Upper lobe of left lung (tissue), 6 donors: ENCODE data around the gene SRGAP3. TPM values are rescaled to one million over a fixed set of nuclear protein-coding genes. Genes with fewer than 3 reads are reported as not detected.
A peak's percentile ranks its signal among the peaks of the same experiment; 100 is the strongest.

ENCODE experiments used
- ATAC-seq, 2 donors: fragments of 200-7000 bp; cut with Tn5 transposase; one replicate each; pipeline ENCODE4 v1.9.1; 2022; ENCODE audit warnings: mild to moderate bottlenecking in 2 of 2, moderate library complexity in 2 of 2; ENCODE audit not compliant: low FRiP score in 2 of 2
- DNase-seq, 2 donors: peaks; one replicate each; pipeline ENCODE4 v3.0.0-alpha.2; 2019 to 2020
- H3K27ac ChIP-seq, 4 donors: fragments of 200-600 bp; sonication (generic); one replicate each; pipeline ENCODE4 v1.5.1; 2016 to 2019
- H3K27me3 ChIP-seq, 4 donors: fragments of 200-600 bp; sonication (generic); one replicate each; pipeline ENCODE4 v1.5.1; 2017 to 2019
- H3K36me3 ChIP-seq, 4 donors: fragments of 200-600 bp; sonication (generic); one replicate each; pipeline ENCODE4 v1.5.1; 2016 to 2019
- H3K4me1 ChIP-seq, 4 donors: fragments of 200-600 bp; sonication (generic); one replicate each; pipeline ENCODE4 v1.5.1; 2018 to 2019
- H3K4me3 ChIP-seq, 4 donors: fragments of 200-600 bp; sonication (generic); one replicate each; pipeline ENCODE4 v1.5.1; 2017 to 2019; ENCODE audit warnings: mild to moderate bottlenecking in 2 of 4, moderate library complexity in 1 of 4
- H3K9me3 ChIP-seq, 4 donors: fragments of 200-600 bp; sonication (generic); one replicate each; pipeline ENCODE4 v1.5.1; 2018 to 2019
- EP300 ChIP-seq, 4 donors: sonication (generic); formaldehyde crosslinking; IDR thresholded peaks; one replicate each; pipeline ENCODE4 v1.5.1; 2017; ENCODE audit warnings: antibody characterized with exemption in 4 of 4, control low read depth in 2 of 4
- POLR2A ChIP-seq, 4 donors: fragments of 450-650 bp; IDR thresholded peaks; one replicate each; pipeline ENCODE4 v1.5.1; 2016 to 2017; ENCODE audit warnings: antibody characterized with exemption in 4 of 4, mild to moderate bottlenecking in 2 of 4
- POLR2AphosphoS5 ChIP-seq, 2 donors: sonication (generic); formaldehyde crosslinking; IDR thresholded peaks; one replicate each; pipeline ENCODE4 v1.5.1; 2017; ENCODE audit warnings: antibody characterized with exemption in 2 of 2
- WGBS, 2 donors: methylation state at CpG; one replicate each; pipeline ENCODE4 v1.1.5; 2017 to 2018; 5-methylcytosine and 5-hydroxymethylcytosine counted together
- total RNA-seq, 6 donors: library from RNA; depleted of rRNA in 4 of 6; stranded (reverse); fragments of >200 nt in 4 of 6; gene quantifications; one replicate each; pipeline versions ENCODE4 v1.1.0 to v1.2.1, GENCODE V29; 2016 to 2021
- TF ChIP-seq, protein P1 (sequence below), 6 experiments: fragments of 450-650 bp in 4 of 6; fragments of 200-600 bp in 2 of 6; sonication (generic) in 2 of 6; IDR thresholded peaks; one replicate each; pipeline ENCODE4 v1.5.1; 2016 to 2019; ENCODE audit warnings: antibody characterized with exemption in 6 of 6
- donor health status: DM: no; HTN: no; CAD: no; lungs with moderate emphysema.
- donor health status: DM: no; HTN: yes; CAD: no; lungs with severe emphysema.

Gene SRGAP3
- total RNA-seq, 6 donors from 2014 or later: 4.6 to 29.6 (median 11.4) TPM

DNA sequence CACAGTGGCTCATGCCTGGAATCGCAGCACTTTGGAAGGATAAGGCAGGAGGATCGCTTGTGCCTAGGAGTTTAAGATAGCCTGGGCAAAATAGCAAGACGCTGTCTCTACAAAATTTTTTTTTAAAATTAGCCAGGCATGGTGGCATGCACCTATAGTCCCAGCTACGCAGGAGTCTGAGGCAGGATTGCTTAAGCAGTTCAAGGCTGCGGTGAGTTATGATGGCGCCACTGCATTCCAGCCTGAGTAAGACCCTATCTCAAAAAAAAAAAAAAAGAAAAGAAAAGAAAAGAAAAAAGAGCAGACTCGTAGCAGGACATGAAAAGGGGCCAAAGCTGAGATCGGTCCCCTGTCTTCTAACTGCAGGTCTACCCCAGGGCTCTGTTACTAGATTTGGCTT lies 18.9 kb downstream of the SRGAP3 start:
- DNase-seq: no peak
- no peak overlapping the region for H3K4me3 ChIP-seq
- no peak for ATAC-seq
- TF ChIP-seq, protein P1, sequence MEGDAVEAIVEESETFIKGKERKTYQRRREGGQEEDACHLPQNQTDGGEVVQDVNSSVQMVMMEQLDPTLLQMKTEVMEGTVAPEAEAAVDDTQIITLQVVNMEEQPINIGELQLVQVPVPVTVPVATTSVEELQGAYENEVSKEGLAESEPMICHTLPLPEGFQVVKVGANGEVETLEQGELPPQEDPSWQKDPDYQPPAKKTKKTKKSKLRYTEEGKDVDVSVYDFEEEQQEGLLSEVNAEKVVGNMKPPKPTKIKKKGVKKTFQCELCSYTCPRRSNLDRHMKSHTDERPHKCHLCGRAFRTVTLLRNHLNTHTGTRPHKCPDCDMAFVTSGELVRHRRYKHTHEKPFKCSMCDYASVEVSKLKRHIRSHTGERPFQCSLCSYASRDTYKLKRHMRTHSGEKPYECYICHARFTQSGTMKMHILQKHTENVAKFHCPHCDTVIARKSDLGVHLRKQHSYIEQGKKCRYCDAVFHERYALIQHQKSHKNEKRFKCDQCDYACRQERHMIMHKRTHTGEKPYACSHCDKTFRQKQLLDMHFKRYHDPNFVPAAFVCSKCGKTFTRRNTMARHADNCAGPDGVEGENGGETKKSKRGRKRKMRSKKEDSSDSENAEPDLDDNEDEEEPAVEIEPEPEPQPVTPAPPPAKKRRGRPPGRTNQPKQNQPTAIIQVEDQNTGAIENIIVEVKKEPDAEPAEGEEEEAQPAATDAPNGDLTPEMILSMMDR (IDR thresholded peaks at IDR 0.05): no peak
- TF ChIP-seq EP300 (IDR thresholded peaks at IDR 0.05) (no peak), POLR2AphosphoS5 (IDR thresholded peaks at IDR 0.05) (no peak), POLR2A (IDR thresholded peaks at IDR 0.05) (no peak)
- WGBS, 2 donors: 81 to 87% methylated on average over 8 of the region's 8 CpGs
- no peak overlapping the region for H3K27ac ChIP-seq
- no peaks in the 10 kb centered on the region for H3K27me3 ChIP-seq
- no peaks in the 10 kb centered on the region for H3K9me3 ChIP-seq
- no peaks in the 10 kb centered on the region for H3K36me3 ChIP-seq
- no peaks in the 10 kb centered on the region for H3K4me1 ChIP-seq

DNA sequence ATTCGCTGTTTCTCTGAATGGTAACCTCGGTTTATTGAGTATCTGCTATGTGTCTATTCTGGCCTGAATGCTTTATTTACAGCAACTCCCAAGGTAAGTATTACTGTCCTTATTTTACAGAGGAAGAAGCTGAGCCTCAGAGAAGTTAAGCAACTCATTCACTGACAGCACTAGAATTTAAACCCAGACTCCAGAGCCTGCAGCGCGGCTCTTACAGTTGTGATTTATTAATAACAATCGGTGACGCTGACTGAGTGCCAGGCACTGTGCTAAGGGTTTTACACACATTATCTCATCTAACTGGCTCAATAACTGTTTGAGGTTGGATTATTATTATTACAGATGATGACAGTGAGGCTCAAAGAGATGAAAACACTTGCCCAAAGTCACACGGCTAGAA lies 19.6 kb downstream of the SRGAP3 start:
- 72 to 80% methylated on average over 7 of the region's 7 CpGs for WGBS, 2 donors
- ATAC-seq: no peak
- no peaks in the 10 kb centered on the region for H3K4me1 ChIP-seq
- no peak overlapping the region for H3K27ac ChIP-seq
- H3K27me3 ChIP-seq: no peaks in the 10 kb centered on the region
- DNase-seq: no peak
- TF ChIP-seq POLR2AphosphoS5 (IDR thresholded peaks at IDR 0.05): no peak
- TF ChIP-seq, protein P1 (IDR thresholded peaks at IDR 0.05): no peak
- TF ChIP-seq POLR2A (IDR thresholded peaks at IDR 0.05): no peak
- no peak for TF ChIP-seq EP300 (IDR thresholded peaks at IDR 0.05)
- no peaks in the 10 kb centered on the region for H3K36me3 ChIP-seq
- H3K4me3 ChIP-seq: no peak overlapping the region
- H3K9me3 ChIP-seq: no peaks in the 10 kb centered on the region

DNA sequence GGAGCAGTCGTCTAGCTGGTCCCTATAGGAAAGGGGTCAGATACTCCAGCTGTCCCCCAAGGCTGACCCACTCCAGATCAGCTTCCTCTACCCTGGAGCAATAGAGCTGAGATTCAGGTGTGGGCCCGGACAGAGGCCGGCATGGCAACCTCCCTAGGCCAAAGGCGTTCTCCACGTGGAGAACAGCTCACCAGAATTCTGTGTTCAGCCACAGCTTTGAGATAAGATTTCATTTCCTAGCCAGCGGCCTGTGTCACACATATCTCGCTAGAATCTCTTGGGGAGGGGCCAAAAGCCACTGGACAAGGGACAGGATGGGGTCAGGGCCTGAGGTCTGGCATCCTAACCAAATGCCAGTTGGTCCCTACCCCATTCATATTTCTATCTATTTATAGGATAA lies 20.1 kb downstream of the SRGAP3 start:
- H3K4me3 ChIP-seq: no peak overlapping the region
- no peaks in the 10 kb centered on the region for H3K4me1 ChIP-seq
- no peak overlapping the region for H3K27ac ChIP-seq
- ATAC-seq (no peak), DNase-seq (no peak)
- TF ChIP-seq POLR2AphosphoS5 (IDR thresholded peaks at IDR 0.05) (no peak), POLR2A (IDR thresholded peaks at IDR 0.05) (no peak), EP300 (IDR thresholded peaks at IDR 0.05) (no peak)
- TF ChIP-seq, protein P1 (IDR thresholded peaks at IDR 0.05): no peak
- H3K27me3 ChIP-seq: no peaks in the 10 kb centered on the region
- H3K9me3 ChIP-seq: no peaks in the 10 kb centered on the region
- 69 to 73% methylated on average over 7 of the region's 7 CpGs for WGBS, 2 donors
- H3K36me3 ChIP-seq: no peaks in the 10 kb centered on the region

DNA sequence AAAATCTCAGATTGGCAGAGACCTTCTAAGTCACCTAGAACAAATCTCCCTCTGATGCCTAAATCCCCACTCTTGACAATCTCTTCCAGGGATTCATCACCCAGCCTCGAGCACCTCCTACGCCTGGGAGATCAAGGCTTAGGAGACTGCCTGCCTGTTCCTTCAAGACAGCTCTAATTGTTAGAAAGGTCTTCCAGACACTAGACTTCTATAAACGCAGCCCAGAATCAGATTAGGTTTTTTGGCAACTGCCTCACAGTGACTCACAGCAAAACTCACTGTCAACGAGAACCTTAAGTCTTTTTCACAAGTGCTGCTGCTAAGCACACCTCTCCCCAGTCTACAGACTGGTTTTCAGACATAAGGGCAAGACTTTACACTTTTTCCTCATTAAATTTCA lies 23.1 kb downstream of the SRGAP3 start:
- H3K4me3 ChIP-seq: no peak overlapping the region
- WGBS, 2 donors: 58 to 72% methylated on average over 4 of the region's 4 CpGs
- no peak for DNase-seq
- H3K27ac ChIP-seq: no peak overlapping the region
- peak in 1 of 2 donors; percentile 38 for ATAC-seq
- H3K4me1 ChIP-seq: no peaks in the 10 kb centered on the region
- H3K27me3 ChIP-seq: no peaks in the 10 kb centered on the region
- no peak for TF ChIP-seq EP300 (IDR thresholded peaks at IDR 0.05)
- no peak for TF ChIP-seq POLR2AphosphoS5 (IDR thresholded peaks at IDR 0.05)
- no peak for TF ChIP-seq POLR2A (IDR thresholded peaks at IDR 0.05)
- TF ChIP-seq, protein P1 (IDR thresholded peaks at IDR 0.05): no peak
- H3K36me3 ChIP-seq: no peaks in the 10 kb centered on the region
- H3K9me3 ChIP-seq: no peaks in the 10 kb centered on the region

DNA sequence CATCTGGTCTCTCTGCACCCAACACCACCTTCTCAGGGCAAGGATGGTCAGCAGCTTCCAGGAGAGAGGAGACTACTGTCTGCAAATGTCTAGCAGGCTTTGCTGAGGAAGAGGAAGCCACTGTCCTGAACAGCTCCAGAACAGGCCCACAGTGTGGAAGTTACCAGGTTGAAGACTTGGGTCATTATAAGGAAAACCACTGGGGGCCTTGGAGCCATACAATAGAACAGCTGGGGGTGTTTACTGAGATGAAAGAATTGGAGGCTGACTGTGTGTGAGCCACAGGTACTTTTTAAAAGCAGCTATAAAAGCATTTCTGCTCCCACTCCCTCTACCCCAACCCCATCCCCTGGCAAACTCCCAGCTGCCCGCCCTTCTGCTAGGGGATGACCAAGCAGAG lies 24.2 kb downstream of the SRGAP3 start:
- TF ChIP-seq, protein P1 (IDR thresholded peaks at IDR 0.05): no peak
- TF ChIP-seq POLR2A (IDR thresholded peaks at IDR 0.05): no peak
- TF ChIP-seq EP300 (IDR thresholded peaks at IDR 0.05): no peak
- TF ChIP-seq POLR2AphosphoS5 (IDR thresholded peaks at IDR 0.05): no peak
- H3K9me3 ChIP-seq: no peaks in the 10 kb centered on the region
- H3K27me3 ChIP-seq: no peaks in the 10 kb centered on the region
- no peaks in the 10 kb centered on the region for H3K36me3 ChIP-seq
- ATAC-seq: no peak
- no peak overlapping the region for H3K4me3 ChIP-seq
- H3K4me1 ChIP-seq: no peaks in the 10 kb centered on the region
- WGBS, 2 donors: 95 to 100% methylated on average over 1 of the region's 1 CpG
- no peak for DNase-seq
- no peak overlapping the region for H3K27ac ChIP-seq
